Astrocyte (in vitro differentiated cells and primary cell): ENCODE results near the gene DMGDH. TPM values are rescaled to one million over a fixed set of nuclear protein-coding genes. Genes with fewer than 3 reads are reported as not detected.
A peak's percentile ranks its signal among the peaks of the same experiment; 100 is the strongest.

Source experiments
- DNase-seq: peaks from one replicate; pipeline ENCODE4 v3.0.0-alpha.2; 2010; ENCODE audit warnings: low read depth
- FAIRE-seq: peaks from 2 replicates; lab custom pipeline; 2011; peaks lifted over from hg19 to GRCh38; lab: Jason Lieb, UNC
- H2AFZ ChIP-seq: 2 replicates; pipeline ENCODE4 v1.6.0; 2012; ENCODE audit warnings: low read depth, low read length, inconsistent platforms
- H3K27ac ChIP-seq: 2 replicates; pipeline ENCODE4 v1.5.1; 2011; ENCODE audit warnings: low read depth, low read length, inconsistent platforms
- H3K27me3 ChIP-seq: 2 replicates; pipeline ENCODE4 v1.6.0; 2011; ENCODE audit warnings: low read length, inconsistent platforms; ENCODE audit not compliant: insufficient read depth
- H3K36me3 ChIP-seq: 2 replicates; pipeline ENCODE4 v1.5.1; 2011; ENCODE audit warnings: low read length, inconsistent platforms; ENCODE audit not compliant: insufficient read depth
- H3K4me1 ChIP-seq: 2 replicates; pipeline ENCODE4 v1.5.1; 2011; ENCODE audit warnings: low read length, inconsistent platforms; ENCODE audit not compliant: insufficient read depth
- H3K4me2 ChIP-seq: 2 replicates; pipeline ENCODE4 v1.6.0; 2012; ENCODE audit warnings: low read length, inconsistent platforms
- H3K4me3 ChIP-seq: 2 replicates; pipeline ENCODE4 v1.5.1; 2011; ENCODE audit warnings: low read depth, mild to moderate bottlenecking, low read length, inconsistent platforms; ENCODE audit not compliant: insufficient read depth
- H3K79me2 ChIP-seq: 2 replicates; pipeline ENCODE4 v1.6.0; 2012; ENCODE audit warnings: mild to moderate bottlenecking, low read length, inconsistent platforms; ENCODE audit not compliant: insufficient read depth
- H3K9ac ChIP-seq: 2 replicates; pipeline ENCODE4 v1.6.0; 2012; ENCODE audit warnings: mild to moderate bottlenecking, low read length, inconsistent platforms
- H3K9me3 ChIP-seq: 2 replicates; pipeline ENCODE4 v1.5.1; 2012; ENCODE audit warnings: low read depth, mild to moderate bottlenecking, low read length, inconsistent platforms; ENCODE audit not compliant: insufficient read depth
- H4K20me1 ChIP-seq: 2 replicates; pipeline ENCODE4 v1.6.0; 2012; ENCODE audit warnings: low read length, inconsistent platforms; ENCODE audit not compliant: insufficient read depth
- H3K27ac Mint-ChIP-seq: one replicate; pipeline ENCODE4 v1.8.0; 2021; ENCODE audit warnings: mild to moderate bottlenecking, mixed read lengths; ENCODE audit not compliant: unreplicated experiment
- H3K27me3 Mint-ChIP-seq: one replicate; pipeline ENCODE4 v1.8.0; 2021; ENCODE audit warnings: low read depth, mixed read lengths; ENCODE audit not compliant: unreplicated experiment
- H3K36me3 Mint-ChIP-seq: one replicate; pipeline ENCODE4 v1.8.0; 2021; ENCODE audit warnings: low read depth, mixed read lengths; ENCODE audit not compliant: unreplicated experiment
- H3K4me1 Mint-ChIP-seq: one replicate; pipeline ENCODE4 v1.8.0; 2021; ENCODE audit warnings: low read depth, mixed read lengths; ENCODE audit not compliant: unreplicated experiment
- H3K4me3 Mint-ChIP-seq: one replicate; pipeline ENCODE4 v1.8.0; 2021; ENCODE audit warnings: mild to moderate bottlenecking, moderate library complexity, mixed read lengths; ENCODE audit not compliant: unreplicated experiment
- H3K9me3 Mint-ChIP-seq: one replicate; pipeline ENCODE4 v1.8.0; 2021; ENCODE audit warnings: mild to moderate bottlenecking, mixed read lengths; ENCODE audit not compliant: unreplicated experiment
- CTCF ChIP-seq: IDR thresholded peaks from 2 replicates; pipeline ENCODE4 v1.5.1; 2011; ENCODE audit warnings: low read depth, mild to moderate bottlenecking, inconsistent platforms, low read length, moderate library complexity; ENCODE audit not compliant: insufficient read depth
- EZH2 ChIP-seq: IDR thresholded peaks from 2 replicates; pipeline ENCODE4 v1.6.1; 2012; ENCODE audit warnings: mild to moderate bottlenecking, low read length, inconsistent platforms; ENCODE audit not compliant: insufficient read depth
- total RNA-seq: library from RNA; stranded (reverse); gene quantifications from 2 replicates; pipeline ENCODE4 v1.2.1, GENCODE V29; 2021

DMGDH gene
- total RNA-seq, 1 donor from 2014 or later, result not detected

- Mint-ChIP-seq H3K27me3 (no peaks in the 10 kb centered on the region), H3K4me3 (no peak overlapping the region), H3K36me3 (no peaks in the 10 kb centered on the region), H3K9me3 (no peaks in the 10 kb centered on the region), H3K27ac (no peak overlapping the region), H3K4me1 (no peaks in the 10 kb centered on the region)
- no peak for TF ChIP-seq EZH2
- TF ChIP-seq CTCF, result no peak
- H3K27me3 ChIP-seq, result no peaks in the 10 kb centered on the region
- no peak for FAIRE-seq
- no peaks in the 10 kb centered on the region for H3K36me3 ChIP-seq
- no peak overlapping the region for H3K9ac ChIP-seq
- H3K4me2 ChIP-seq, result no peak overlapping the region
- H3K27ac ChIP-seq, result no peak overlapping the region
- no peak overlapping the region for H3K4me3 ChIP-seq
- peaks cover 7% of the 10 kb centered on the region for H4K20me1 ChIP-seq
- H3K79me2 ChIP-seq, result no peaks in the 10 kb centered on the region
- H3K4me1 ChIP-seq, result peaks cover 4% of the 10 kb centered on the region
- no peak overlapping the region for H2AFZ ChIP-seq
- DNase-seq, result no peak
- H3K9me3 ChIP-seq, result no peaks in the 10 kb centered on the region
Observed at GRCh38 chr5:78971998-78972397, 97.5 kb downstream of the DMGDH start.

- no peaks in the 10 kb centered on the region for H3K9me3 ChIP-seq
- no peaks in the 10 kb centered on the region for H3K27me3 ChIP-seq
- no peaks in the 10 kb centered on the region for H3K36me3 Mint-ChIP-seq
- no peak overlapping the region for H3K4me3 Mint-ChIP-seq
- no peaks in the 10 kb centered on the region for H3K36me3 ChIP-seq
- DNase-seq, result no peak
- H3K4me3 ChIP-seq, result no peak overlapping the region
- no peak overlapping the region for H3K27ac ChIP-seq
- no peak overlapping the region for H2AFZ ChIP-seq
- TF ChIP-seq CTCF, result no peak
- TF ChIP-seq EZH2, result no peak
- H3K79me2 ChIP-seq, result no peaks in the 10 kb centered on the region
- H3K27ac Mint-ChIP-seq, result no peak overlapping the region
- H3K27me3 Mint-ChIP-seq, result no peaks in the 10 kb centered on the region
- no peak overlapping the region for H3K4me2 ChIP-seq
- H3K9me3 Mint-ChIP-seq, result no peaks in the 10 kb centered on the region
- no peak overlapping the region for H3K9ac ChIP-seq
- no peaks in the 10 kb centered on the region for H3K4me1 Mint-ChIP-seq
- H4K20me1 ChIP-seq, result peaks cover 7% of the 10 kb centered on the region
- no peak for FAIRE-seq
- peaks cover 4% of the 10 kb centered on the region for H3K4me1 ChIP-seq
Observed at GRCh38 chr5:78968781-78969180, 100.7 kb downstream of the DMGDH start.

GRCh38 chr5:78964889-78965288 lies 104.6 kb downstream of the DMGDH start:
- no peak overlapping the region for H3K4me3 Mint-ChIP-seq
- TF ChIP-seq EZH2, result no peak
- TF ChIP-seq CTCF, result peak; percentile 55
- FAIRE-seq, result peak; percentile 81
- no peak overlapping the region for H3K27ac Mint-ChIP-seq
- Histone ChIP-seq H3K4me3 (no peak overlapping the region), H3K27ac (no peak overlapping the region), H2AFZ (no peak overlapping the region), H3K4me2 (no peak overlapping the region), H4K20me1 (no peaks in the 10 kb centered on the region), H3K9me3 (no peaks in the 10 kb centered on the region), H3K4me1 (no peaks in the 10 kb centered on the region), H3K27me3 (no peaks in the 10 kb centered on the region), H3K9ac (no peak overlapping the region), H3K36me3 (no peaks in the 10 kb centered on the region), H3K79me2 (no peaks in the 10 kb centered on the region)
- H3K9me3 Mint-ChIP-seq, result no peaks in the 10 kb centered on the region
- no peaks in the 10 kb centered on the region for H3K27me3 Mint-ChIP-seq
- peak; percentile 47 for DNase-seq
- no peaks in the 10 kb centered on the region for H3K36me3 Mint-ChIP-seq
- H3K4me1 Mint-ChIP-seq, result no peaks in the 10 kb centered on the region
